T-cell (primary cell): ENCODE data around the gene VPS13D. TPM values are rescaled to one million over a fixed set of nuclear protein-coding genes. Genes with fewer than 3 reads are reported as not detected.

Experiments used
- ATAC-seq, 4 experiments: fragments of 200-7000 bp in 3 of 4; fragments of 150-1000 bp in 1 of 4; cut with Tn5 transposase; replicated peaks in 1 of 4; 1 replicate in 3 of 4; 2 replicates in 1 of 4; pipeline ENCODE4 v1.10.0; 2021; ENCODE audit warnings: moderate library complexity in 3 of 4, mild to moderate bottlenecking in 2 of 4, moderate number of reproducible peaks in 1 of 4
- CTCF ChIA-PET, 2 donors: fragments of 300-600 bp; sonication (Branson Sonifier 250); formaldehyde crosslinking; loops; one replicate each; lab custom pipeline; 2022; ENCODE audit warnings: antibody characterized with exemption in 2 of 2; lab: Charles Lee
- POLR2A ChIA-PET, 2 donors: fragments of 300-600 bp; sonication (Branson Sonifier 250); formaldehyde crosslinking; loops; one replicate each; lab custom pipeline; 2022; ENCODE audit warnings: antibody characterized with exemption in 2 of 2; lab: Charles Lee
- DNase-seq, 35 experiments: peaks; one replicate each; pipeline versions ENCODE4 v3.0.0 to v3.0.0-alpha.2; 2013 to 2023
- H3K27ac ChIP-seq: one replicate; pipeline ENCODE4 v1.5.1; 2013; ENCODE audit warnings: low read length
- H3K27me3 ChIP-seq, 2 experiments: replicated peaks in 1 of 2; 1 replicate in 1 of 2; 2 replicates in 1 of 2; pipeline versions ENCODE4 v1.6.1 to v1.7.0; 2013; ENCODE audit warnings: low read length in 1 of 2, mixed read lengths in 1 of 2; ENCODE audit not compliant: control insufficient read depth in 2 of 2, insufficient read depth in 2 of 2; ENCODE audit errors: extremely low read depth in 1 of 2
- H3K36me3 ChIP-seq, 2 donors: 1 replicate in 1 of 2; 2 replicates in 1 of 2; pipeline versions ENCODE4 v1.6.1 to v1.7.0; 2013; ENCODE audit warnings: low read length in 1 of 2; ENCODE audit not compliant: control insufficient read depth in 2 of 2, insufficient read depth in 1 of 2; ENCODE audit errors: extremely low read depth in 1 of 2
- H3K4me1 ChIP-seq, 2 experiments: 1 replicate in 1 of 2; 2 replicates in 1 of 2; pipeline versions ENCODE4 v1.6.1 to v1.7.0; 2013; ENCODE audit warnings: low read length in 2 of 2, mixed read lengths in 1 of 2; ENCODE audit not compliant: insufficient read depth in 2 of 2, control insufficient read depth in 1 of 2; ENCODE audit errors: extremely low read depth in 1 of 2
- H3K4me3 ChIP-seq, 2 donors: 1 replicate in 1 of 2; 2 replicates in 1 of 2; pipeline versions ENCODE4 v1.5.1 to v1.7.0; 2013; ENCODE audit warnings: mild to moderate bottlenecking in 2 of 2, low read length in 1 of 2, moderate library complexity in 1 of 2; ENCODE audit not compliant: control insufficient read depth in 1 of 2; ENCODE audit errors: extremely low read depth in 1 of 2
- H3K9me3 ChIP-seq: 2 replicates; pipeline ENCODE4 v1.7.0; 2013
- H3K27ac Mint-ChIP-seq, 2 donors: one replicate each; pipeline ENCODE4 v1.8.0; 2020 to 2021; ENCODE audit warnings: mild to moderate bottlenecking in 2 of 2, mixed read lengths in 2 of 2
- H3K27me3 Mint-ChIP-seq, 2 donors: one replicate each; pipeline ENCODE4 v1.8.0; 2021 to 2022; ENCODE audit warnings: mixed read lengths in 2 of 2
- H3K36me3 Mint-ChIP-seq: one replicate; pipeline ENCODE4 v1.8.0; 2021; ENCODE audit warnings: mixed read lengths
- H3K4me1 Mint-ChIP-seq, 3 donors: one replicate each; pipeline ENCODE4 v1.8.0; 2020 to 2022; ENCODE audit warnings: mixed read lengths in 3 of 3, mild to moderate bottlenecking in 1 of 3
- H3K4me3 Mint-ChIP-seq, 3 donors: one replicate each; pipeline ENCODE4 v1.8.0; 2020 to 2022; ENCODE audit warnings: mild to moderate bottlenecking in 3 of 3, mixed read lengths in 3 of 3, moderate library complexity in 3 of 3
- H3K9me3 Mint-ChIP-seq, 3 donors: one replicate each; pipeline ENCODE4 v1.8.0; 2020 to 2022; ENCODE audit warnings: mixed read lengths in 3 of 3
- WGBS: methylation state at CpG from one replicate; pipeline ENCODE4 v1.1.5; 2013; ENCODE audit warnings: missing lambda C conversion rate; ENCODE audit not compliant: insufficient coverage; 5-methylcytosine and 5-hydroxymethylcytosine counted together
- total RNA-seq, 35 experiments: library from RNA in 6 of 35; stranded (reverse) in 6 of 35; fragments of 120-200 nt in 1 of 35; gene quantifications; one replicate each; pipeline versions ENCODE4 v1.2.1 to v1.2.4 and lab custom pipeline; 2013 to 2026

The VPS13D gene
- total RNA-seq, 5 donors from 2014 or later (not counting 1 experiment from before 2014, with no cell fraction given): 73.5 to 85.9 (median 75.8) TPM

DNA sequence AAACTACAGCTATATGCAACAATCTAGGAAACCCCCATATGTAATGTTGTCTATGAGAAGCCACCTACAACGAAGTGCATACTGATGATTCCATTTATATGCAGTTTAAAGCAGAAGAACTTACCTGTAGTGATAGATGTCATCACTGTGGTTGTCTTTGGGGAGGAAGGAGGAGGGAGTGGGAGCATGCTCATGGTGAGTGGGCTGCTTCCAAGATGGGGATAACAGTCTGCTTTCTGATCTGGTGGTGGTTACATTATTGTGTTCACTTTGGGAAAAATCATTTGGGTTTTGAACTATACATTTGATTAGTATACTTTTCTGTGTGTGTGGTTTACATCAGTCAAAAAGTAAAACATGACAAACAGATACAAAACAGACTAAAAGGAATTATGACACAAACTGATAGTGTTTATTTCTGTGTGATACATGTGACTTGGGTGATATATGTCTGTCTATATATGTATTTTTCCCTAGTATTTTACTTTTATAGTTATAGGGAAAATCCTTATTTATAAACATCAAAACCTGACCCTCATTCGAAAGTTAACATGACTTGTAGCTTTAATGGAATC, 184.7 kb downstream of the VPS13D start:
- ChIA-PET CTCF (no interaction called here), POLR2A (no interaction called here)
- H3K27me3 ChIP-seq: no peaks in the 10 kb centered on the region
- H3K27ac ChIP-seq: no peak overlapping the region
- no peaks in the 10 kb centered on the region for H3K27me3 Mint-ChIP-seq
- no peaks in the 10 kb centered on the region for H3K9me3 ChIP-seq
- ATAC-seq (no peak), DNase-seq (no peak)
- H3K4me1 ChIP-seq: peaks cover 0 to 5% of the 10 kb centered on the region in 2 experiments
- no CpG with 5 or more reads among the region's 2 CpGs for WGBS
- peaks cover 0 to 22% of the 10 kb centered on the region in 2 donors for H3K36me3 ChIP-seq
- no peak overlapping the region for H3K4me3 ChIP-seq
- H3K36me3 Mint-ChIP-seq: peaks cover 75% of the 10 kb centered on the region
- H3K9me3 Mint-ChIP-seq: peaks cover 0 to 9% (median 8%) of the 10 kb centered on the region in 3 donors
- H3K4me1 Mint-ChIP-seq: peaks cover 30 to 38% (median 32%) of the 10 kb centered on the region in 3 donors
- H3K4me3 Mint-ChIP-seq: no peak overlapping the region
- peak overlapping the region in 1 of 2 donors; percentile 36 for H3K27ac Mint-ChIP-seq

DNA sequence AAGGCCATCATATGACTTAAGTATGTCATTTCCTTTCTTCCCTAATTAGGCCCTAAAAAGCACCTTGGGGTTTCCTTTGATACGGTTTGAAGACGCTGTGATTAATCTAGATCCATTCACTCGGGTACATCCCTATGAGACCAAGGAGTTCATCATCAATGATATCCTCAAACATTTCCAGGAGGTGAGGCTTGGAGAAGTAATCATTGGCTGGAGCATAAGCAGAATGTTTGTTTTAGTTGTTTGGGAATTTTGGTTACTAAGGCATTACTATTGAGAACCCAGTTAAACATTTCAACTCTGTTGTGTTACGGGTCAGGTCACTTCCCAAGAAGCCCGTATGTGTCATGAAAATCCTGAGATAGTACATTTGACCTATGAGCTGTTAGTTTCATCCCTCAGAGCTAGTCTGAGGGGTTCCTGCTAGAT, 185.2 kb downstream of the VPS13D start:
- no peak for DNase-seq
- WGBS: 20% methylated on average over 2 of the region's 5 CpGs
- Histone ChIP-seq H3K4me3 (no peak overlapping the region), H3K9me3 (no peaks in the 10 kb centered on the region), H3K27ac (no peak overlapping the region), H3K36me3 (peaks cover 0 to 19% of the 10 kb centered on the region in 2 donors), H3K27me3 (no peaks in the 10 kb centered on the region), H3K4me1 (peaks cover 0 to 5% of the 10 kb centered on the region in 2 experiments)
- no peak overlapping the region for H3K4me3 Mint-ChIP-seq
- peaks cover 71% of the 10 kb centered on the region for H3K36me3 Mint-ChIP-seq
- H3K27me3 Mint-ChIP-seq: no peaks in the 10 kb centered on the region
- H3K9me3 Mint-ChIP-seq: peaks cover 0 to 4% (median 3%) of the 10 kb centered on the region in 3 donors
- peak in 1 of 4 experiments; percentile 33 for ATAC-seq
- H3K27ac Mint-ChIP-seq: no peak overlapping the region
- ChIA-PET POLR2A (no interaction called here), CTCF (no interaction called here)
- H3K4me1 Mint-ChIP-seq: peaks cover 30 to 38% (median 33%) of the 10 kb centered on the region in 3 donors

DNA sequence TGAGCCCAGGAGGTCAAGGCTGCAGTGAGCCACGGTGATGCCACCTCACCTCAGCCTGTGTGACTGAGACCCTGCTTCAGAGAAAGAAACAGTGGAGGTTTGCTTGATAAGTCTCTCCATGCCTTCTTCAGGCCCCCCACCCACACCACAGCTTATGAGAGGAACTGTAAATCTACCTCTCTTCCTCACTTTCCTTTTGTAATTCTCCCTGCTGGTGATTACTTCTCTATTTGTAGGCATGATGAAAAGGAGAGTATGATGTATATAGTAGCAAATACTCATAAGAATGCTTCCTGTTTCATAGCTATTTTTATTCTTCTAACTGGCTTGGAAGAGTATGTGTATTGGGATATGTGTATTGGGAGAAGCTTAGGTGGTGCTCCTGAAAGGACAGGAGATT, 186.3 kb downstream of the VPS13D start:
- Mint-ChIP-seq H3K9me3 (no peaks in the 10 kb centered on the region), H3K4me3 (no peak overlapping the region), H3K36me3 (peaks cover 69% of the 10 kb centered on the region), H3K27me3 (no peaks in the 10 kb centered on the region), H3K27ac (no peak overlapping the region), H3K4me1 (peaks cover 32 to 41% (median 36%) of the 10 kb centered on the region in 3 donors)
- no peak overlapping the region for H3K27ac ChIP-seq
- peaks cover 0 to 16% of the 10 kb centered on the region in 2 donors for H3K36me3 ChIP-seq
- ChIA-PET CTCF (interaction anchor here (0.6 to 0.9 kb wide), 2 partner anchors 9 to 216 kb away, joined by 3 to 7 read pairs; no protein-coding TSS in a partner anchor), POLR2A (interaction anchor here in 1 of 2 donors (0.6 kb wide), 1 partner anchor 1334 kb away, joined by 4 read pairs; no protein-coding TSS in a partner anchor)
- DNase-seq (no peak), ATAC-seq (no peak)
- H3K9me3 ChIP-seq: no peaks in the 10 kb centered on the region
- no peaks in the 10 kb centered on the region for H3K27me3 ChIP-seq
- H3K4me3 ChIP-seq: no peak overlapping the region
- 80% methylated on average over 1 of the region's 1 CpG for WGBS
- H3K4me1 ChIP-seq: peaks cover 0 to 5% of the 10 kb centered on the region in 2 experiments

DNA sequence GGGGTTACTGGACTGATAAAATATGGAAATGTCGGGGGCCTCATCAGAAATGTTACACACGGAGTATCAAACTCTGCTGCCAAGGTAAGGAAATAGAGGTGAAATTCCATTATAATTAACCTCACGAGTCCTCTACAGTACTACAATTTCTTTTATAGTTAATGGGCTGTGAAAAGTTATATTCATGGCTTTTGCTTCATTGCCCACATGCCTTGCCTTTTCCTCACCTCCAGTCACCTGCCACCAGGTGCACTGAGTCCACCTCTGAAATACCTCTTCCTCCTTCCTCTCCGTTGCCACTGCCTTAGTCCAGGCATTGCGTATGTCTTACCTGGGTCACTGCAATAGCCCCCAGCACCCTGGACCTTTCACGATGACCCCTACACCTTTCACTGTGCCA, 186.9 kb downstream of the VPS13D start:
- no peaks in the 10 kb centered on the region for H3K27me3 Mint-ChIP-seq
- H3K4me1 Mint-ChIP-seq: peaks cover 36 to 47% (median 37%) of the 10 kb centered on the region in 3 donors
- Histone ChIP-seq H3K27me3 (no peaks in the 10 kb centered on the region), H3K27ac (no peak overlapping the region), H3K36me3 (peaks cover 0 to 16% of the 10 kb centered on the region in 2 donors), H3K4me1 (peaks cover 0 to 5% of the 10 kb centered on the region in 2 experiments), H3K9me3 (no peaks in the 10 kb centered on the region), H3K4me3 (no peak overlapping the region)
- H3K9me3 Mint-ChIP-seq: no peaks in the 10 kb centered on the region
- no peak for ATAC-seq
- H3K27ac Mint-ChIP-seq: peak overlapping the region in 1 of 2 donors; percentile 9
- peaks cover 68% of the 10 kb centered on the region for H3K36me3 Mint-ChIP-seq
- peak overlapping the region in 1 of 3 donors; percentile 9 for H3K4me3 Mint-ChIP-seq
- 67% methylated on average over 3 of the region's 6 CpGs for WGBS
- POLR2A ChIA-PET: interaction anchor here in 1 of 2 donors (0.6 kb wide), 1 partner anchor 1335 kb away, joined by 4 read pairs; no protein-coding TSS in a partner anchor
- CTCF ChIA-PET: interaction anchor here (0.5 to 0.6 kb wide), 2 partner anchors 216 to 570 kb away, joined by 3 to 7 read pairs; no protein-coding TSS in a partner anchor
- no peak for DNase-seq

DNA sequence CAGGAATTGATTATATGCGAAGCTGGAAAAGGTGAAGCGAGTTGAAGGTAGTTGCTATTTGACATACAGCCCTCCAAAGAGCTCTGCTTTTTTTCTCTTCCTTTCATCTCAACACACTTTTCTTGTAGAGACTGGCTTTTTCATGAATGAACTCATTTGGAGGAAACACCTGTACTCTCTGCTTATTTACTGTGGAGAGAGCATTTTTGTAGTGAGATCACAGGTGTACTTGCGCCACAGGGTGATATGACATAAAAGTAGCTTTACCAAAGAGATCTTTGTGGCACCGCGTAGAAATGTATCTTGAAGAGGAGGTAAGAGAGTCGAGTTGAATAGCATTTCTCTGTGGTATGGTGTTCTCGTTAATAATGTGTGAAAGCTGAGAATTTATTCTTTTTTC, 187.6 kb downstream of the VPS13D start:
- POLR2A ChIA-PET: no interaction called here
- Mint-ChIP-seq H3K27me3 (no peaks in the 10 kb centered on the region), H3K4me3 (peak overlapping the region in 1 of 3 donors; percentile 9), H3K9me3 (no peaks in the 10 kb centered on the region), H3K4me1 (peaks cover 40 to 50% (median 43%) of the 10 kb centered on the region in 3 donors), H3K27ac (no peak overlapping the region), H3K36me3 (peaks cover 63% of the 10 kb centered on the region)
- Histone ChIP-seq H3K27me3 (no peaks in the 10 kb centered on the region), H3K9me3 (no peaks in the 10 kb centered on the region), H3K4me3 (no peak overlapping the region), H3K36me3 (peaks cover 0 to 16% of the 10 kb centered on the region in 2 donors), H3K4me1 (peaks cover 0 to 5% of the 10 kb centered on the region in 2 experiments), H3K27ac (no peak overlapping the region)
- CTCF ChIA-PET: interaction anchor here in 1 of 2 donors (0.5 kb wide), 1 partner anchor 571 kb away, joined by 3 read pairs; no protein-coding TSS in a partner anchor
- DNase-seq: peak in 4 of 35 experiments; percentile 6 to 28 (median 10)
- ATAC-seq: peak in 2 of 4 experiments; percentile 40 to 94
- WGBS: 72% methylated on average over 4 of the region's 7 CpGs

DNA sequence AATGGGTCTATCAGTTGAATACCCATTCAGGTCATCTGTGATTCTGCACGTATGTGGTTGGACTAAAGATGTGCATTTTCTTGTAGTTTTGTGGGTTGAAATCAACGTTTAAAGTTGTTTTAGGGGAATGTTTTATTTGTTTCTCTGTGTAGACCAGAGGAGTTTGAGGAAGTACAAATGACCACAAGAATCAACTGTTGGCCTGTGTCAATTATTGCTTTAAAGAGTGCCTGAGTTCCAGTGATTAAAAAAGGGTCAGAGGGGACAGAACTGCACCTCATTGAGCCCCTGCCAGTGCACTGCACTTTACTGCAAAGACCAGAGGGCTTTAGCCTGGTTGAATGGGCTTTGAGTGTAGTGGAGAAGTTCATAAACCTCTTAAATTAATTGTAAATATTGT, 190.3 kb downstream of the VPS13D start:
- DNase-seq (no peak), ATAC-seq (no peak)
- H3K4me3 ChIP-seq: no peak overlapping the region
- H3K4me1 Mint-ChIP-seq: peaks cover 34 to 48% (median 41%) of the 10 kb centered on the region in 3 donors
- H3K4me3 Mint-ChIP-seq: no peak overlapping the region
- no peaks in the 10 kb centered on the region for H3K9me3 ChIP-seq
- H3K27ac Mint-ChIP-seq: no peak overlapping the region
- peaks cover 49% of the 10 kb centered on the region for H3K36me3 Mint-ChIP-seq
- H3K27me3 Mint-ChIP-seq: no peaks in the 10 kb centered on the region
- 78% methylated on average over 2 of the region's 2 CpGs for WGBS
- no peaks in the 10 kb centered on the region for H3K9me3 Mint-ChIP-seq
- H3K36me3 ChIP-seq: peaks cover 0 to 16% of the 10 kb centered on the region in 2 donors
- ChIA-PET POLR2A (no interaction called here), CTCF (no interaction called here)
- H3K27me3 ChIP-seq: no peaks in the 10 kb centered on the region
- no peak overlapping the region for H3K27ac ChIP-seq
- peaks cover 0 to 3% of the 10 kb centered on the region in 2 experiments for H3K4me1 ChIP-seq
